Measurements from ENCODE around the gene MFF.

DNA sequence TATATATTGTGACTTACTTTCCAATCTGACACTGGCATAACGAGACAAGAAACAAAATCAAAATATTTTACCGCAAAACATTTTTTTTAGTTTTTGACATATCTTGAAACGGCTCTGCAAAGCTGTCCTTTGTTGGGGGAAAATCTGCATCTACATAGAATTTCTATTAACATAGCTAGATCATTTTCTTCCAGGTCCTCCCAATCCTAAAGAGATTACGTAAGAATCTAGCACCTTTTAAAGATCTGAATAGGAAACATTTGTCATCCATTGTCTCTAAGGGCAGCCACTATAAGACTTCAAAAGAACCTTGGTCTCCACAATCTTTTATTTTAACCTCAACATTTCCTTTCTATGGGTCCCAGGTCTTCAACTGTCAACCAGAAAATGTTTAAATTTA lies 1.2 kb upstream of the MFF start:
- TF ChIP-seq ZNF266 (tag by site-specific recombination; IDR thresholded peaks at IDR 0.05; ENCODE audit: low read depth) = no peak
- no peak for TF ChIP-seq TRIM28 (IDR thresholded peaks at IDR 0.05; ENCODE audit: borderline replicate concordance, low read length)
- no peak for TF ChIP-seq YY1 (tag by site-specific recombination; IDR thresholded peaks at IDR 0.05)
- no peak for TF ChIP-seq ZNF341 (tag by site-specific recombination; IDR thresholded peaks at IDR 0.05; ENCODE audit: low read depth)

Data from HEK293 (cell line).